ENCODE data around the gene SHISAL1.
"Not testable (repeated sequence)": the region's sequence is repeated elsewhere in the genome, so short reads cannot be mapped to it uniquely, and the experiment has no call there.

SHISAL1 gene

DNA sequence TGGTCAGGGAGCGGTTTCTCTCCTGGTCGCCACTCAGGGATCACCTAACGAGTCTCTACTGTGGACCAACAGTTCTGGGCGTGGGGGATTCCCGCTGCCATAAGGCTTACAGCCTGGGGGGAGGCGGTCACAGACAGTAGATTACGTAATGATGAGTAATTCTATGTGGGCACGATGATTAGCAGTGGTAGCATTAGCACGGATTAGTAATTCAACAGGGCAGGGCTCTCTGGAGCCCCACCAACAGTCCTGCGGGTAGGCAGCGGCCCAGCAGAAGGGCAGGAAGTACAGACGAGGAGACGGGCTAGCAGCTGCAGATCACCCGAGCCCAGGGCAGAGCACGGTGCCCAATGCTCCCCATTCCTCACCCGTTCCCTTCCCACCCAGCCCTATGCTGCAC lies 3.6 kb downstream of the SHISAL1 start:
- H3K27ac Mint-ChIP-seq, result no peak overlapping the region
- H3K36me3 Mint-ChIP-seq (ENCODE audit: low read depth), result no peaks in the 10 kb centered on the region
- H3K4me3 Mint-ChIP-seq, result no peak overlapping the region
- no peaks in the 10 kb centered on the region for H3K9me3 Mint-ChIP-seq
- peaks cover 1% of the 10 kb centered on the region for H3K27me3 Mint-ChIP-seq
- intact Hi-C loops (cut with micrococcal nuclease), result no loop called here
- H3K4me1 Mint-ChIP-seq (ENCODE audit: low read depth), result peaks cover 7% of the 10 kb centered on the region

DNA sequence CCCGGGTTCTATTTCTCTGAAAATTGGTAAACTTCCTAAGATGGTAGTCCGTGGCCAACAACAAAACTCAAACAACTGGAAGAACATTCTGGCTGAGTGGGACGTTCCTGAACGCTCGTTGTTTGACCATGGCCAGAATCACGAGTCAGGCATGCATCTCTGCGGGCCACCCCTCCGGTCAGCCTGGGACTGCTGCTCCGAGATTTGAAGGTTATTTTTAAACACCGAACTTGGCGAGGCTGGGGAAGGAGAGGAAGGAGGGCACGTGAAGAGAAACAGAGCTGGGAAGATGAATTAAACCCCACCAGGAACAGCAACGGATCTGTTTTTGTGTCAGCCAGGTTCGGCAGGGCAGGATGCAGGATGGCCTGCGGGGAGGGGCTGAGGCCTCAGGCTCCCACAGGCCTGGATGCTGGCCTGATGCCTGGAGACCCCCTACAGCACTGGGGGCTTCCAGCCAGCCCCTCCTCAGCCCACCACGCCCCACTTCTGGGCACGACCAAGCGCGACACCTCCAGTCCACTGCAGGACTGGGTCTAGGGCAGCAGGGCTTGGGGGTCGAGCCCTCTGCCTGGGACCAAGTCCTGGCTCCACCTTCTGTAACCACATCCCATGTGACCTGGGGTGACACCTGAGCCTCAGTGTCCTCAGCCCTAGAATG lies 5.1 kb downstream of the SHISAL1 start:
- no peaks in the 10 kb centered on the region for H3K9me3 Mint-ChIP-seq
- H3K27me3 Mint-ChIP-seq, result peaks cover 1% of the 10 kb centered on the region
- no peak overlapping the region for H3K4me3 Mint-ChIP-seq
- no peaks in the 10 kb centered on the region for H3K36me3 Mint-ChIP-seq (ENCODE audit: low read depth)
- intact Hi-C loops (cut with micrococcal nuclease), result no loop called here
- peaks cover 7% of the 10 kb centered on the region for H3K4me1 Mint-ChIP-seq (ENCODE audit: low read depth)
- no peak overlapping the region for H3K27ac Mint-ChIP-seq

DNA sequence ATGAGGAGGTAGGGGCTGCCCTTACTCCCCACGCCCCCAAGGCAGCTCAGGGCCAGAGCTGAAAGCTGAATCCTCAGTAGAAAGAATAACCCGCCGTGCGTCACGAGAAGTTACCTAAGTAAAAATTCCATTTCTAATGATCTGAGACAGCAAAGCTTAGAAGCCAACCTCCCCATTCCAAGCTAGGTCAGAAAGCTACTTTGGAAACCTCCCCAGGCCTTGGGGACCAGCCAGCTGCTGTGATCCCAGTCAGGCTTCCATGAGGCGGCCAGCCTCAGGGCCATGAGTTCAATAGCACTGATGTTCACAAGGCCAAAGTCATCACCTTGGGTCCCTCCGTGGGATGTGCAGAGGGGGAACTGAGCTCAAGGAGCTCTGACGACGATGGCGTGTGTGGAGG lies 6.9 kb downstream of the SHISAL1 start:
- peaks cover 1% of the 10 kb centered on the region for H3K27me3 Mint-ChIP-seq
- no peak overlapping the region for H3K4me3 Mint-ChIP-seq
- peaks cover 7% of the 10 kb centered on the region for H3K4me1 Mint-ChIP-seq (ENCODE audit: low read depth)
- H3K36me3 Mint-ChIP-seq (ENCODE audit: low read depth), result no peaks in the 10 kb centered on the region
- intact Hi-C loops (cut with micrococcal nuclease), result no loop called here
- no peaks in the 10 kb centered on the region for H3K9me3 Mint-ChIP-seq
- H3K27ac Mint-ChIP-seq, result no peak overlapping the region

DNA sequence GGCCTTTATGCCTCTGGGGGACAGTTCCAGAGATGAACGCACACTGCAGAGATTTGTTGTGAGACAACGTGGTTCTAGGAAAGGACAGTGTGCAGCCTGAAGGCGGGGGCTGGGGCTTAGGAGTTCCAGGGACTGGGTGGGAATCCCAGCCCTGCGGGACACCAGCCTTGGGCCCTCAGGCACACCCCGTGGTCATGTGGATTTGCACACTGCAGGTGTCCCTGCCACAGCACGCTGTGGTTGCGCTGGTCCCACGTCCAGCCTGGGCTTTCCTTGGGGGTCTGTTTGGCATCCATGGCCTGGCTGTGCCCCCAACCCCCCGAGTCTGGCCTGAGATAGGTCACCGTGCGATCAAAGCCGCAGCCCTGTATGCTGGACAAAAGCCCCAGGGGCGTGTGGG lies 7.3 kb downstream of the SHISAL1 start:
- H3K27ac Mint-ChIP-seq, result no peak overlapping the region
- H3K4me3 Mint-ChIP-seq, result no peak overlapping the region
- H3K4me1 Mint-ChIP-seq (ENCODE audit: low read depth), result peaks cover 7% of the 10 kb centered on the region
- H3K27me3 Mint-ChIP-seq, result peaks cover 1% of the 10 kb centered on the region
- H3K9me3 Mint-ChIP-seq, result no peaks in the 10 kb centered on the region
- intact Hi-C loops (cut with micrococcal nuclease), result no loop called here
- no peaks in the 10 kb centered on the region for H3K36me3 Mint-ChIP-seq (ENCODE audit: low read depth)

DNA sequence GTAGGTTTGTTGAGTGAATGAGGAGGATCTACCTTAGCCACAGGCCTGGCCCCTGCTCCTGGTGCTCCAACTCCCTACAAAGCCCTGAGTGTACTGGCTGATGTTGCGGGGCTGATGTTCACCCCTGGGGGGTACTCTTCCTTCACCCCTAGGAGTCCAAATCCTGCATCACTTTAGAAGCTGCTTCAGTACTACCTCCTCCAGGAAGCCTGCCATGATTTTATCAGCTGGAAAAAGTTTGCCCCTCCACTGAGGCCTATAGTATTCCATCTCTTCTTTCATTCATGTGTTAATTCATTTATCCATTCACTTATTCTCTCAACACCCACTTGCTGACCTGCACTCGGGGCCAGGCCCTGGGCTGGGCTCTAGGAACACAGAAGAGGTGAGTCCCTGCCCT lies 7.8 kb downstream of the SHISAL1 start:
- no peak overlapping the region for H3K4me3 Mint-ChIP-seq
- intact Hi-C loops (cut with micrococcal nuclease), result no loop called here
- peaks cover 7% of the 10 kb centered on the region for H3K4me1 Mint-ChIP-seq (ENCODE audit: low read depth)
- peaks cover 4% of the 10 kb centered on the region for H3K27me3 Mint-ChIP-seq
- H3K36me3 Mint-ChIP-seq (ENCODE audit: low read depth), result no peaks in the 10 kb centered on the region
- H3K9me3 Mint-ChIP-seq, result no peaks in the 10 kb centered on the region
- no peak overlapping the region for H3K27ac Mint-ChIP-seq

DNA sequence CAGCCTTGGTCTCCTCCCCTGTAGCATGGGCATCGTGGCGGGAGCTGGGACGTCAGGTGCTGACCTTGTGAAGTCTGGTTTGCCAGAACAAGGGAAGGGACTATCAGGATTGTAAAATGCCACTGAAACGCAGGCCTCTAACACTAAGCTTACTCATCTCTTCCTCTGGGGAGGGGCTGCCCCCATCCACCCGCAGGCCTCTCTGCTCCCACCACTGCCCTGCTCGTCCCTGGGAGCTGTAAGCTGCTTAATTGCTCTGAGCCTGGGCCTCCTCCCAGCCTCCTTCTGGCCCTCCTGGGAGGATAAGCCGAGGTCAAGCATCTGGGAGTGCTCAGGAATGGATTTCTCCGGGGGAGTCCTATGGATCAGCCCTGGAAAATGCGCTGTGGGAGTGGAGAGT lies 8.4 kb downstream of the SHISAL1 start:
- H3K36me3 Mint-ChIP-seq (ENCODE audit: low read depth), result no peaks in the 10 kb centered on the region
- intact Hi-C loops (cut with micrococcal nuclease), result no loop called here

DNA sequence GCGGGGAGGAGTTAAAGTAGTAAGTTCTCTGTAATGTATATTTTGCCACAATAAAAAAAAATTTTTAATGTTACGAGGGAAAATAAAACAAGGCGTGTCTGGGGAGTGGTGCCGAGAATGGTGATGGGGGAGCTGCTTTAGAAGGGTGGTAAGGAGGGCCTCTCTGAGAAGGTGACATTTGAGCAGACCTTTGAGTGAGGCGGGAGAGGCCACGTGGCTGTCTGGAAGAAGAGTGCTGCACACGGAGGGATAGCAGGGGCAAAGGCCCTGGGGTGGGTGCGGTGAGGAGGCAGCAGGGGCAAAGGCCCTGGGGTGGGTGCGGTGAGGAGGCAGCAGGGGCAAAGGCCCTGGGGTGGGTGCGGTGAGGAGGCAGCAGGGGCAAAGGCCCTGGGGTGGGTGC lies 10.4 kb downstream of the SHISAL1 start:
- intact Hi-C loops (cut with micrococcal nuclease); H3K27ac Mint-ChIP-seq; H3K27me3 Mint-ChIP-seq; H3K4me1 Mint-ChIP-seq (ENCODE audit: low read depth); H3K36me3 Mint-ChIP-seq (ENCODE audit: low read depth); H3K4me3 Mint-ChIP-seq; H3K9me3 Mint-ChIP-seq: not testable (repeated sequence)

More for the DNA sequence above, 8.4 kb downstream of the SHISAL1 start:
- H3K4me3 Mint-ChIP-seq, result no peak overlapping the region
- no peak overlapping the region for H3K27ac Mint-ChIP-seq
- H3K27me3 Mint-ChIP-seq, result peaks cover 8% of the 10 kb centered on the region
- H3K4me1 Mint-ChIP-seq (ENCODE audit: low read depth), result peaks cover 7% of the 10 kb centered on the region
- no peaks in the 10 kb centered on the region for H3K9me3 Mint-ChIP-seq

DNA sequence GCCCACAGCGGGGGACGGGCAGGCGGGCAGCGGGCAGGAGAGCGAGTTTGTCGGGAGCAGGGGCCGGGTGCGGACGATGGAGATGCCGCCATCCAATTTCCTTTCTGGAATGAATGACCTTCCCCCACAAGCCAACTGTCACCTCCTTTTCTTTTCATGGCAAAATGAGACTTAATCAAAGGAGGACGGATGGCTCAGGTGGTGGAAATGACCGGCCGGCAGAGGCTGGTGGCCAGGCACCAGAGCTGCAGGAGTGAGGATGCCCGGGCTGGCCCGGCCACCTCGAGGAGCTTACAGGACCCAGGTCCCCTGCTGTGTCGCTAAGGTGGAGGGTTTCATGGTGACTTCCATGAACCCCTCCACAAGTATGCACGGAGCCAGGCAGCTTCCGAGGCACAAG lies 11.7 kb downstream of the SHISAL1 start:
- Mint-ChIP-seq H3K4me1 (ENCODE audit: low read depth) (no peaks in the 10 kb centered on the region), H3K9me3 (no peaks in the 10 kb centered on the region), H3K4me3 (no peak overlapping the region), H3K36me3 (ENCODE audit: low read depth) (no peaks in the 10 kb centered on the region), H3K27ac (no peak overlapping the region), H3K27me3 (peaks cover 9% of the 10 kb centered on the region)
- intact Hi-C loops (cut with micrococcal nuclease), result no loop called here

DNA sequence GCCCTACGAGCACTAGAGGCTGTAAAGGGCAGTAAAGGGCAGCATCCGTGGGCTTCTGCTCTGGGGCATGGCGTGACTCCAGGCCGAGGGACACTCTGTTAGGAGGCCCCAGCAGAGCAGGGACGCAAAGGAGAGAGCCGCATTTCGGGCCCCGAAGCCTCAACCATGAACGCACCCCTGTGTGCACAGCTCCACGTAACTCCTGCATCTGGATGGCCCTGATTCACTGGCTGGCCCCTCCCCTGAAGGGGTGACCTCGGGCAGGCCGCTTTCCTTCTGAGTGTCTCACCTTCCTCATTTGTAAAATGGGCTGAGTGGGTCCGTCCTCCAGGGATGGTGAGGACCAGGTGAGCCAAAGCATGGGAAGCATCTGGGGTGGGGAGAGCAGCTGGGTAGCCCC lies 13.6 kb downstream of the SHISAL1 start:
- H3K4me1 Mint-ChIP-seq (ENCODE audit: low read depth), result no peaks in the 10 kb centered on the region
- H3K27me3 Mint-ChIP-seq, result peaks cover 12% of the 10 kb centered on the region
- intact Hi-C loops (cut with micrococcal nuclease), result no loop called here
- no peaks in the 10 kb centered on the region for H3K36me3 Mint-ChIP-seq (ENCODE audit: low read depth)
- H3K4me3 Mint-ChIP-seq, result no peak overlapping the region
- H3K27ac Mint-ChIP-seq, result no peak overlapping the region
- H3K9me3 Mint-ChIP-seq, result no peaks in the 10 kb centered on the region

DNA sequence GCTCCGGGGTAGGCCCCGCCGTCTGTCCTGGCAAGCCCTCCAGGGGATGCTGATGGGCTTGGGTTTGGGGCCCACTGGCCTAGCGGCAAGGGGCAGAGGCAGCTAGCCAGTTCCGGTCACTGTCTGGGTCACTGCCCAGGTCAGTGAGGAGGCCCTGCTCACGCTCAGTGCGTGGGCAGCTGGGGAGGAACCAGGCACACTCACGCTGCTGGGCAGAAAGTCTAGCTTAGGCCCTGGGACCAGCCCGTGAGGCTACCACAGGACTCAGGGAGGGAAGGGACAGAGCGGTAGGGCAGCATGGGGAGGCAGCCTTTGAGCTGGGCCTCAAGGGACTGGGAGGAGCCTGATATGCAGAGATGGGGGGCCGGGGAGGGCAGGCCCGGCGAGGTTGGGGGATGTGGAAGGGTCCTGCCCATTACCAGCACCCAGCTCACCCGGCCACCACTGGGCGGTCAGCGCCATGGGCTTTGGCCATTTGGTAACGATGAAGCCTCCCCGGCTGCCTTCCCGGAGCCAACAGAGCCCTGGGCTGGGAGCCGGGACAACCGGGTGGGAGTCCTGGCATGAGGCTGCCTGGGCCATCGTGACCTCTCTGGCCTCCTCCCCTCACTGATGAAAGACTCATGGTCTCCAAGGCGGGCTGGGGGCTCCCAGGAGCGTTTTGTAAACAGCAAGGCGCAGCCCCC lies 14.2 kb downstream of the SHISAL1 start:
- Mint-ChIP-seq H3K27ac (no peak overlapping the region), H3K4me3 (no peak overlapping the region), H3K4me1 (ENCODE audit: low read depth) (no peaks in the 10 kb centered on the region), H3K36me3 (ENCODE audit: low read depth) (no peaks in the 10 kb centered on the region), H3K9me3 (no peaks in the 10 kb centered on the region), H3K27me3 (peaks cover 17% of the 10 kb centered on the region)
- intact Hi-C loops (cut with micrococcal nuclease), result no loop called here

DNA sequence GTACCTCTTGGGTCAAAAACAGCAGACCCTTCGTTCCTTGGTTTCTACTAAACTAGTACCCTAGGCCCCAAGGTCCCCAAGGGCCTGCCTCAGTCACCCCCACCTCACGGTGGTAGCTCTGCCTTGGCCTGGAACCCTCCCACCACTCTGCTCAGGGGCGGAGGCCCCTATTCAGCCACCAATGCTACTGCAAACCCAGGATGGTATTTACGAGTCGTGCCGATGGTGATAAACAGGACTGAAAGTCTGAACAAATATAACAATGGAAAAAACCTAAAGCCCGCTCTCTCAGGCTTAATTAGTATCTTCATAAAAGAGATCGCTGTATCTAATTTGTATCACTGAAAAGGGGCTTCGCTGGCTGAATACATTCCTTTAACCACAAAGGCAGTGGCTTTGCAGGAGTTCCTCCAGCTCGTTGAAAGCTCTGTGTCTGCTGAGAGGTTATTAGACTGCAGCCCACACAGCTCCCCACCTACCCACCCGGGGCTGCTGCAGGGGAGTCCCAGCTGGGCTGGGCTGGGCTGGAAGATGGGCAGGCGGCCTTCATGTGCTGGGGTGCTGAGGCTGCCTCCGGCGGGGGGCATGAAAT lies 15.2 kb downstream of the SHISAL1 start:
- intact Hi-C loops (cut with micrococcal nuclease), result no loop called here
- Mint-ChIP-seq H3K4me3 (no peak overlapping the region), H3K4me1 (ENCODE audit: low read depth) (no peaks in the 10 kb centered on the region), H3K27ac (no peak overlapping the region), H3K27me3 (peaks cover 17% of the 10 kb centered on the region), H3K9me3 (no peaks in the 10 kb centered on the region), H3K36me3 (ENCODE audit: low read depth) (no peaks in the 10 kb centered on the region)

DNA sequence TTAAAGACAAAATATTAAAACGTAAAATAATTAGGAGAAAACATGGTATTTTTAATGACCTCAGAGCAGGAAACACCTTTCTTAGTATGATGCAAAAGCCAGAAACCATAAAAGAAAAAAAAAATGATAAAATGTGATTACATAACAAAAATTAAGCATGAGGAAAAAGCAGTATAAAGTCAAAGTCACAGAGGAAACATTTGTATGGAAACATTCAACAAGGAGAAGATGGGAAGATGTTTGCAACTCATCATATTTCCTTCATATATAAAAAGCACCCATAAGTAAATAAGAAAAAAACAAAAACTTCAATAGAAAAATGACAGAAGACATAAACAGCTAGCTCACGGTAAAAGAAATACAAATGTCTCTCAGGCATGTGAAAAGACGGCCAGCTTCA lies 17.3 kb downstream of the SHISAL1 start:
- Mint-ChIP-seq H3K36me3 (ENCODE audit: low read depth) (no peaks in the 10 kb centered on the region), H3K27me3 (peaks cover 17% of the 10 kb centered on the region), H3K4me3 (no peak overlapping the region), H3K27ac (no peak overlapping the region), H3K9me3 (no peaks in the 10 kb centered on the region), H3K4me1 (ENCODE audit: low read depth) (peaks cover 10% of the 10 kb centered on the region)
- intact Hi-C loops (cut with micrococcal nuclease), result no loop called here

DNA sequence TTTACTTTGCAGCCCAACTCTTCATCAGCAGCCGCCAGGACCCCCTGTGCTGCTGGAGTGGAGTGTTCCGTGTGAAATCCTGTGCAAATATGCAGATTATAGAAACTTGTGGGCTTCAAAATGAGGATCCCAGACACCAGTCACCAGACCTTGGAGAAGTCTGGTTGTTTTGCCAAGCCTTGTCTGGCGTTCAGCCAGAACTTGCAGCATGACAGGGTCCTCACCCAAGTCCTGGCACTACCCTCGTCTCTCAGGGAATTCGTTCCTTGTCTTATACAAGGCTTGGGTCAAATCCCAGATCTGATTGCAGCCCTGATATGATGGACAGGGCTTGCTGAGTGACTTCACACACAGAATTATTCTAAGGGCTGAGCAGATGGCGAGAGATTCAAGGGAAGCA lies 18.9 kb downstream of the SHISAL1 start:
- Mint-ChIP-seq H3K36me3 (ENCODE audit: low read depth) (no peaks in the 10 kb centered on the region), H3K4me1 (ENCODE audit: low read depth) (peaks cover 10% of the 10 kb centered on the region), H3K4me3 (no peak overlapping the region), H3K27ac (no peak overlapping the region), H3K27me3 (peaks cover 10% of the 10 kb centered on the region), H3K9me3 (no peaks in the 10 kb centered on the region)
- intact Hi-C loops (cut with micrococcal nuclease), result no loop called here

DNA sequence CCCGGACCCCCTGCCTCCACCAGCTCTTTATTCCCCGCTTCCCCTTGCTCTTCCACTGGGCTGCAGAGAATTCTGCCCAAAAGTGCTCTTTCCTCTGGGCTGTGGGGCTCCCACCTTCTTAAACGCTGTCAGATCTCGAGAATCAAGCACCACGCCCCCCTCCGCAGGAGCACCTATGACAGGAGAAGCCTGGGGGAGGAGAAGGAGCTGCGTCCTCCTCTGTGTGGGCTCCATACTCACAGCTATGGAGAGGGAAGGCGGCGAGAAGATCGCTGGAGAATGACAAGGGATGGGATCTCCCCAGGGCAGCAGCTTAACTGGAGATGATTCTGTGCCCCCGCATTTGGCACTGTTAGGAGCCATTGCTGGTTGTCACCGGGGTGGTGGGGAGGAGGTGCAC lies 19.7 kb downstream of the SHISAL1 start:
- Mint-ChIP-seq H3K36me3 (ENCODE audit: low read depth) (no peaks in the 10 kb centered on the region), H3K4me1 (ENCODE audit: low read depth) (peaks cover 10% of the 10 kb centered on the region), H3K27me3 (peaks cover 8% of the 10 kb centered on the region), H3K27ac (no peak overlapping the region), H3K4me3 (no peak overlapping the region), H3K9me3 (no peaks in the 10 kb centered on the region)
- intact Hi-C loops (cut with micrococcal nuclease), result no loop called here

DNA sequence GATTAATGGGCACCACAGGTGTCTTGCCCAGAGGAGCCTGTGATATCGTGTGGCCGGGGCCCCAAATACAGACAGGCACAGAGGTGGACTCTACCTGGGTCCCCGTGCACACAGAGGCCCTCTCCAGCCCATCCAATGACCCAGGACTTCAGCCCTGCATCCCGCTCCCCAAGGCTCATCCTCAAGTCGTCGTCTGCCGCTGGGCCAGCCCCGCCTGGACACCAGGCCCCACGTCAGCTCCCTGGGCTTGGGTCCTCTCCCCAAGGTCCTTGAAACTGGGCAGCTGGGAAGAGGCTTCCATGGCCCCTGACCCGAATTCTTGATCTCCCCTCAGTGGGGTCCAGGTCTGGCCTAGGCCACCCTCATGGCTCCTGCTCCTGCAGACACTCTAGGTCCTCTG lies 20.2 kb downstream of the SHISAL1 start:
- H3K27ac Mint-ChIP-seq, result no peak overlapping the region
- no peak overlapping the region for H3K4me3 Mint-ChIP-seq
- H3K27me3 Mint-ChIP-seq, result peaks cover 8% of the 10 kb centered on the region

More for the DNA sequence above, 20.2 kb downstream of the SHISAL1 start:
- Mint-ChIP-seq H3K36me3 (ENCODE audit: low read depth) (no peaks in the 10 kb centered on the region), H3K9me3 (no peaks in the 10 kb centered on the region), H3K4me1 (ENCODE audit: low read depth) (peaks cover 10% of the 10 kb centered on the region)
- intact Hi-C loops (cut with micrococcal nuclease), result no loop called here
